Measurements from ENCODE around the gene TMEFF1.

TMEFF1 gene

GRCh38 chr9:100445161-100445902, 27.6 kb upstream of the TMEFF1 start:
- no peak for DNase-seq
- in situ Hi-C loops (cut with HindIII; ENCODE audit: low pct_ligation_motif_present, low pct_unique_long_range_greater_than_20kb, low sequenced_read_pairs) = no loop called here

- in situ Hi-C loops (cut with HindIII; ENCODE audit: low pct_ligation_motif_present, low pct_unique_long_range_greater_than_20kb, low sequenced_read_pairs) = no loop called here
- no peak for DNase-seq
Measured at GRCh38 chr9:100445903-100446549, 26.9 kb upstream of the TMEFF1 start.

- in situ Hi-C loops (cut with HindIII; ENCODE audit: low pct_ligation_motif_present, low pct_unique_long_range_greater_than_20kb, low sequenced_read_pairs) = no loop called here
- DNase-seq = no peak
Measured at GRCh38 chr9:100447041-100447440, 25.9 kb upstream of the TMEFF1 start.

GRCh38 chr9:100448266-100448665, 24.7 kb upstream of the TMEFF1 start:
- in situ Hi-C loops (cut with HindIII; ENCODE audit: low pct_ligation_motif_present, low pct_unique_long_range_greater_than_20kb, low sequenced_read_pairs) = no loop called here
- DNase-seq = no peak

GRCh38 chr9:100449420-100449819, 23.5 kb upstream of the TMEFF1 start:
- in situ Hi-C loops (cut with HindIII; ENCODE audit: low pct_ligation_motif_present, low pct_unique_long_range_greater_than_20kb, low sequenced_read_pairs) = no loop called here
- DNase-seq = no peak

- in situ Hi-C loops (cut with HindIII; ENCODE audit: low pct_ligation_motif_present, low pct_unique_long_range_greater_than_20kb, low sequenced_read_pairs) = no loop called here
- DNase-seq = no peak
Measured at GRCh38 chr9:100452894-100453293, 20.1 kb upstream of the TMEFF1 start.

GRCh38 chr9:100455470-100455869, 17.5 kb upstream of the TMEFF1 start:
- in situ Hi-C loops (cut with HindIII; ENCODE audit: low pct_ligation_motif_present, low pct_unique_long_range_greater_than_20kb, low sequenced_read_pairs) = no loop called here
- no peak for DNase-seq

GRCh38 chr9:100457517-100457916, 15.4 kb upstream of the TMEFF1 start:
- in situ Hi-C loops (cut with HindIII; ENCODE audit: low pct_ligation_motif_present, low pct_unique_long_range_greater_than_20kb, low sequenced_read_pairs) = no loop called here
- DNase-seq = no peak

- in situ Hi-C loops (cut with HindIII; ENCODE audit: low pct_ligation_motif_present, low pct_unique_long_range_greater_than_20kb, low sequenced_read_pairs) = no loop called here
- no peak for DNase-seq
Measured at GRCh38 chr9:100459963-100460362, 13.0 kb upstream of the TMEFF1 start.

- no peak for DNase-seq
- in situ Hi-C loops (cut with HindIII; ENCODE audit: low pct_ligation_motif_present, low pct_unique_long_range_greater_than_20kb, low sequenced_read_pairs) = no loop called here
Measured at GRCh38 chr9:100465274-100465673, 7.7 kb upstream of the TMEFF1 start.

GRCh38 chr9:100465761-100466160, 7.2 kb upstream of the TMEFF1 start:
- in situ Hi-C loops (cut with HindIII; ENCODE audit: low pct_ligation_motif_present, low pct_unique_long_range_greater_than_20kb, low sequenced_read_pairs) = no loop called here
- DNase-seq = no peak

- in situ Hi-C loops (cut with HindIII; ENCODE audit: low pct_ligation_motif_present, low pct_unique_long_range_greater_than_20kb, low sequenced_read_pairs) = no loop called here
- no peak for DNase-seq
Measured at GRCh38 chr9:100466171-100466828, 6.6 kb upstream of the TMEFF1 start.

- in situ Hi-C loops (cut with HindIII; ENCODE audit: low pct_ligation_motif_present, low pct_unique_long_range_greater_than_20kb, low sequenced_read_pairs) = no loop called here
- DNase-seq = peak; percentile 35
Measured at GRCh38 chr9:100466829-100467221, 6.1 kb upstream of the TMEFF1 start.

- in situ Hi-C loops (cut with HindIII; ENCODE audit: low pct_ligation_motif_present, low pct_unique_long_range_greater_than_20kb, low sequenced_read_pairs) = no loop called here
- DNase-seq = no peak
Measured at GRCh38 chr9:100468041-100468440, 4.9 kb upstream of the TMEFF1 start.

- DNase-seq = no peak
- in situ Hi-C loops (cut with HindIII; ENCODE audit: low pct_ligation_motif_present, low pct_unique_long_range_greater_than_20kb, low sequenced_read_pairs) = no loop called here
Measured at GRCh38 chr9:100472268-100472667, 681 bp upstream of the TMEFF1 start.

GRCh38 chr9:100473276-100474081, 530 bp downstream of the TMEFF1 start:
- in situ Hi-C loops (cut with HindIII; ENCODE audit: low pct_ligation_motif_present, low pct_unique_long_range_greater_than_20kb, low sequenced_read_pairs) = no loop called here
- peak; percentile 31 for DNase-seq

- DNase-seq = no peak
- in situ Hi-C loops (cut with HindIII; ENCODE audit: low pct_ligation_motif_present, low pct_unique_long_range_greater_than_20kb, low sequenced_read_pairs) = no loop called here
Measured at GRCh38 chr9:100474082-100474923, 1.4 kb downstream of the TMEFF1 start.

- no peak for DNase-seq
- in situ Hi-C loops (cut with HindIII; ENCODE audit: low pct_ligation_motif_present, low pct_unique_long_range_greater_than_20kb, low sequenced_read_pairs) = no loop called here
Measured at GRCh38 chr9:100474924-100475276, 2.0 kb downstream of the TMEFF1 start.

All from ACHN (cell line).